ENCODE measurements around the gene LSMEM2.

Gene LSMEM2

DNA sequence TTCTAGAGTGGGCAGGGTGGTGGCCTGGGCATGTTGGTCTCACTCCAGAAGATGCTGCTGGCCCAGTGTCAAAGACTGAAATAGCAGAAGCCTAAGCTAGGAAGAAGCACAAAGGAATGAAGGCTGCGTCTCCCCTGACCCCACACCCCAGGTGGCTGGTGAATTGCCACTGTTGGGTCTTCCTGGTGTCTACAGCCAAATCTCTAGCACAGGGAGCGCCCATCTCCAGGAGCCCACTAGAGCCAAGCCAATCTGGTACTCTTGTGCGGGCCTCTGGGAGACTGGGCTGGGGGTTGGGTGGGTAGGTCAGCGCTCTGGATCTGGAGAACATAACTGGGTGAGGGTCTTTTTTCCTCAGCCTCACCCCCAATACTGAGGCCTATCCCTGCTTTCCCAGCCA is 48.2 kb downstream of the LSMEM2 start:
- peaks cover 23% of the 10 kb centered on the region for H3K36me3 ChIP-seq (ENCODE audit: control insufficient read depth, insufficient read depth, low read length)
- DNase-seq: no peak
- peak overlapping the region; percentile 84 for H3K4me3 ChIP-seq (ENCODE audit: insufficient read depth, low read depth, low read length, poor library complexity, severe bottlenecking)
- peaks cover 17% of the 10 kb centered on the region for H3K4me1 ChIP-seq (ENCODE audit: control insufficient read depth, insufficient read depth, low read length, poor library complexity, severe bottlenecking)
- H3K27ac ChIP-seq (ENCODE audit: insufficient read depth, low read length, poor library complexity, severe bottlenecking): peak overlapping the region; percentile 79
- no peaks in the 10 kb centered on the region for H3K27me3 ChIP-seq (replicated peaks; ENCODE audit: control insufficient read depth, insufficient read depth, low read length, poor library complexity, severe bottlenecking)
- H3K9me3 ChIP-seq (ENCODE audit: control insufficient read depth, low read length): no peaks in the 10 kb centered on the region

DNA sequence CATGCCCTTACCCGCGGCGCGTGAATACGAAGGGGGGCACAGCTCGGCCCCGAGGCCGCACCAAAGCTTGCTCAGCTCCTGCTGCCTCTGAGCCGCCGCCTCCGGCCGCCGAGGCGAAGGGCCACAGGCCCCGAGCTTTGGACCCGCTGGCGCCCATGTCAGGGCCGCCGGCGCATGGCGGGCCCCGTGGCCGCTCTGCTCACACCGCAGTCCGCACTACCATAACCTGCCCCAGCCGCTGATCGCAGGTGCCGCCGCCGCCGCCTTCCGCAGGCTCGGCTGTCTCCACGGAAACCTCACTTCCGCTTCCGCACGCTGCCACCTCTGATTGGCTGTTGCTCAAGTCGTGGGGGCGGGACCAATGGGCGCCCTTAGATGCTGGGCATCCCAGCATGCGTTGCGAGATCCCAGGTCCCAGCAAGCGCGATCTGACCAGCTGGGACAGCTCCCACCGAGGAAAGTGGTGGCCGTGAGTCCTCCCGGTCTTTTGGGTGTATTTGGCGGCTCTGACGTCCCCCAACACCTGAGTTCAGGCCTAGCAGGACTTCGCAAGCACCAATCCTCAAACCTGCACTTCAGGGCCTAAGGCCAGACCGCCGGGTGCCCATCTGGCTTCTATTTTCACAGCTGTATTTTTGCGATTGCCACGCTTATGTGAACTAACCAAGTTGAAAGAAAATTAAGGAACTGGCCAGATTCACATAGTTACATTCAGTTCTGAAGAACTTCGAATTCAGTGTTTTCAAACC is 49.2 kb downstream of the LSMEM2 start, which contains the start of gene TUSC2:
TSS of gene TUSC2 (minus strand) at position 281 of the 749 bp plus-strand sequence. CDS start at position 157, 124 bp downstream.
- Histone ChIP-seq H3K9me3 (ENCODE audit: control insufficient read depth, low read length) (no peaks in the 10 kb centered on the region), H3K27me3 (replicated peaks; ENCODE audit: control insufficient read depth, insufficient read depth, low read length, poor library complexity, severe bottlenecking) (no peaks in the 10 kb centered on the region), H3K4me1 (ENCODE audit: control insufficient read depth, insufficient read depth, low read length, poor library complexity, severe bottlenecking) (peaks cover 17% of the 10 kb centered on the region), H3K4me3 (ENCODE audit: insufficient read depth, low read depth, low read length, poor library complexity, severe bottlenecking) (peak within 1 kb of the TSS; percentile 84), H3K36me3 (ENCODE audit: control insufficient read depth, insufficient read depth, low read length) (peaks cover 25% of the 10 kb centered on the region), H3K27ac (ENCODE audit: insufficient read depth, low read length, poor library complexity, severe bottlenecking) (peak within 1 kb of the TSS; percentile 79)
- DNase-seq: peak; percentile 90 to 94 (median 91)

DNA sequence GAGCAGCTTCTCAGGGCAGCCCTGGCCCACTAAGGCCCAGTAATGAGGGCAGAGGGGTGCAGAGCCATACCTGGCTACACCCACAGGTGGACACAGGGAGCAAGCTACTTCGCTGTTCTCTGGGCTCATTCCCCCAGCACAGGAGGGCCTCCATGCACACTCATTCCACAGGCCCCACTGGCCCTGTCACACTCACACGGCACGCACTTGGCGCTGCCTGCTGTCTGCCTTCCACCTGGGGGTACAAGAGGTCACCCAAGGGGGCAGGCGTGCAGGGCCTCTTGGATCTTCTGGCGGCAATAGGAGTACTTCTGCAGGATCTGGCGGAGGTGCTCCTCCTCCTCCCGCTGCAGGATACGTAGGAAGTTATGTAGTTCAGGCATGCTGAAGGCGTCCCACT is 51.4 kb downstream of the LSMEM2 start:
- DNase-seq: no peak
- H3K4me1 ChIP-seq (ENCODE audit: control insufficient read depth, insufficient read depth, low read length, poor library complexity, severe bottlenecking): peaks cover 33% of the 10 kb centered on the region
- H3K9me3 ChIP-seq (ENCODE audit: control insufficient read depth, low read length): no peaks in the 10 kb centered on the region
- H3K36me3 ChIP-seq (ENCODE audit: control insufficient read depth, insufficient read depth, low read length): peaks cover 25% of the 10 kb centered on the region
- no peak overlapping the region for H3K27ac ChIP-seq (ENCODE audit: insufficient read depth, low read length, poor library complexity, severe bottlenecking)
- no peaks in the 10 kb centered on the region for H3K27me3 ChIP-seq (replicated peaks; ENCODE audit: control insufficient read depth, insufficient read depth, low read length, poor library complexity, severe bottlenecking)
- H3K4me3 ChIP-seq (ENCODE audit: insufficient read depth, low read depth, low read length, poor library complexity, severe bottlenecking): no peak overlapping the region

DNA sequence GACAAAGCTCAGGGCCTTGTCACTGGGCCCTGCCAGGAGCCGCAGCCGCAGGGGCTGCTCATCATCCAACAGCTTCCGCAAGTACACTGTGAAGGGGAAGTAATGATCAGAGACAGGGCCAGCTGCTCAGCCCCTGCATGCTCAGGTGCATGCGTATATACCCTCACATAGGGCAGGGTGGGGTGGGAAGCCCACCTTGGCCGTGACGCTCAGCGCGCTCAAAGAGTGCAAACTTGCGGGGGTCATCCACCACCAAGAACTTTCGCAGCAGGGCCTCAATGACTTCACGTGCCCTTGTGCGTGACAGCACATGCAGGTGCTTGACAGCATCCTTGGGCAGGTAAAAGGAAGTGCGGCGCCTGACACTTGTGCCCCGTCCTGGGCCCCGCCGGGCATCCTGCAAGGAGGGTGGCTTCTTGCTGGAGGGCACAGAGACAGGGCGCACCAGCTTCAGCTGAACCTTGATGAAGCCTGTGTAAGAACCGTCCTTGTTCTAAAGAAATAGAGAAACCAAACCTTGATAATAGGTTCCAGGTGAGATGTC is 52.5 kb downstream of the LSMEM2 start:
- H3K36me3 ChIP-seq (ENCODE audit: control insufficient read depth, insufficient read depth, low read length): peaks cover 25% of the 10 kb centered on the region

DNA sequence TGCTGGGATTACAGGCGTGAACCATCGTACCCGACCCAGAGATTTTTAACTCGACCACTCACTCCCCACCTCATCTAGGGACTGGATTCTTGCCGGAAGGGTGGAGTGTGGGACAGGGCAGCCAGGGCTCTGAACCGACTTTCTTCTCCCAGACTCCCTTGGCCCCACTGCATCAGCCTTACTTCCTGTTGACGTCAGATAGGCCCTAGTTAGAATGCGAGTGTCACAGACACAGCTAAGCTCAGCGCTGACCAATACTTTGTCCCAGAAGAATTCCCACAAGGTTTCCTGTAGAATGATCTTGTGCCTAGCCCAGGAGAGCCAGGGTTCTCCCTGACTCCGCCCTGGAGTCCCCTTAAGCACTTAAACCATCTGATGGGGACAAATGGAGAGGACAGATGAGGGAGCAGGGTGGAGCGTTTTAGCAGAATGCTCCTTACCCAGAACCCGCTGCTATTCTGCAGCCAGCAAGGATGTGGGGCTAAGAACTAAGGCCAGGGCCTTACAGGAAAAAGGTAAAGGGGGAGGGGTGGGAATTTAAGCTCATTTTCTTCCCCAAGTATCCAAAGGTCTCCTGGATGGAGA is 54.9 kb downstream of the LSMEM2 start:
- no peak overlapping the region for H3K4me3 ChIP-seq (ENCODE audit: insufficient read depth, low read depth, low read length, poor library complexity, severe bottlenecking)
- peak overlapping the region; percentile 95 for H3K27ac ChIP-seq (ENCODE audit: insufficient read depth, low read length, poor library complexity, severe bottlenecking)
- H3K36me3 ChIP-seq (ENCODE audit: control insufficient read depth, insufficient read depth, low read length): peaks cover 25% of the 10 kb centered on the region
- DNase-seq: no peak
- H3K4me1 ChIP-seq (ENCODE audit: control insufficient read depth, insufficient read depth, low read length, poor library complexity, severe bottlenecking): peaks cover 31% of the 10 kb centered on the region
- H3K9me3 ChIP-seq (ENCODE audit: control insufficient read depth, low read length): no peaks in the 10 kb centered on the region
- H3K27me3 ChIP-seq (replicated peaks; ENCODE audit: control insufficient read depth, insufficient read depth, low read length, poor library complexity, severe bottlenecking): no peaks in the 10 kb centered on the region

More for the DNA sequence above, 52.5 kb downstream of the LSMEM2 start:
- peaks cover 41% of the 10 kb centered on the region for H3K4me1 ChIP-seq (ENCODE audit: control insufficient read depth, insufficient read depth, low read length, poor library complexity, severe bottlenecking)
- DNase-seq: no peak
- no peaks in the 10 kb centered on the region for H3K9me3 ChIP-seq (ENCODE audit: control insufficient read depth, low read length)
- H3K27ac ChIP-seq (ENCODE audit: insufficient read depth, low read length, poor library complexity, severe bottlenecking): no peak overlapping the region
- no peaks in the 10 kb centered on the region for H3K27me3 ChIP-seq (replicated peaks; ENCODE audit: control insufficient read depth, insufficient read depth, low read length, poor library complexity, severe bottlenecking)
- no peak overlapping the region for H3K4me3 ChIP-seq (ENCODE audit: insufficient read depth, low read depth, low read length, poor library complexity, severe bottlenecking)

DNA sequence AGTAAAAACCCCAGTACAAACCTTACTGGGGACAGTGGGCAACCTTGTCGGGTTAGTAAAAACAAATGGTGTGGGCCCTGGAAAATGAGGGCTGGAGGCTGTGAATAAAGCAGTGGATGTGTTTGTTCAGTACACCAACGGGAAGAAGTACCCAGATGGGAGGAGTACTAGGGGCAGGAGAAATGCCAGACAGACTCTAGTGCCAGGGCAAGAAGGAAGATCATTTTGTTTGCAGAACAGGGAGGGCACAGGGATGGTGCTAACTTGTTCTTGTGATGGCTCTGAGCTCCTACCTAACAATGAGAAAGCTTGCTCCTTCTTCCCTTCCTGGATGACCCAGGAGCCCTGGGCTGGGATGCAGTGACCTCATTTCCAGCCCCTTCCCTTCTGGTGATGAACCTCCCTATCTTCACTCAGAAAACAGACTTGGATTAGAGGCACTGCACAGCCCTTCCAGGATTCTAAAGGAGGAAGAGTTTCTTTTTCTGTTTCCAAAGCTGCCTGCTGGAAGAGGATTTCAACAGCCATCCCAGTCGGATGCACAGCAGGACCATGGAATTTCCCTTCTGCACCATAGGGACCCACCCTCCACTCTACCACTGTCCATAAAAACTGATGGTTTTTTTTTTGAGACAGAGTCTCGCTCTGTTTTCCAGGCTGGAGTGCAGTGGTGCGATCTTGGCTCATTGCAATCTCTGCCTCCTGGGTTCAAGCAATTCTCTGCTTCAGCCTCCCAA is 55.6 kb downstream of the LSMEM2 start:
- H3K4me1 ChIP-seq (ENCODE audit: control insufficient read depth, insufficient read depth, low read length, poor library complexity, severe bottlenecking): peaks cover 33% of the 10 kb centered on the region

DNA sequence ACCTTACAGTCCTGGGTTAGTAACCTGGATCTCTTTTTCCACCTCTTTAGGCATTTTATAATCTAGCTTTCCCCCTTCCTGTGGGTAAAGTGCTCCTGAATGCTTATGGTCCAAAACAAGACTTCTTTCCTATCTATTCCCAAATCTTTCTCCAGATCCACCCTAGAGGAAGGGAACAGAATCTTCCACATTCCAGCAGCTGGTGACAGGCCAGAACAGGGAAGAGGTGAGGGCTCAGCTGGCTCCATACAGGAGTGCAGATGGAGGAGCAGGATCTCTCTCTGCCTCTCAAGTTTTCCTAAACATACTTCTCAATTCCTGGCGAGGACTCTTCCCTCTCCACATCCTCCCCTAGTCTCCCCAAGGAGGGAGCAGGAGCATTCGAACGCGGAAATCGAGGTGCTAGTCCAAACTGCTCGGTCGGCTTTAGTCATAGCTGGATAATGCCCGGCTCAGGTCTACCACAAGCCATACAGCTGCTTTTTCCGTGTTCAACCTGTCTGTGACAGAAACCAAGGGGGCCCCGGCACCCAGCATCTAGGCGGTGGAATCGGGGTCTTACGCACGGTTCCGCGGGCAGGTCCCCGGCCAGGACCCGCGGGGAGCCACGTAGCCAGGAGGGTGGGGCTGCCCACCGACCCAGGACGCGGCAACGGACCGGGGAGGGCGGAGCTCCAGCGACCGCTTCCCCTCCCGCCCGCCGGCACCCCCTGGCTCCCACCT is 57.7 kb downstream of the LSMEM2 start:
- Histone ChIP-seq H3K36me3 (ENCODE audit: control insufficient read depth, insufficient read depth, low read length) (peaks cover 7% of the 10 kb centered on the region), H3K4me3 (ENCODE audit: insufficient read depth, low read depth, low read length, poor library complexity, severe bottlenecking) (peak overlapping the region; percentile 77), H3K9me3 (ENCODE audit: control insufficient read depth, low read length) (no peaks in the 10 kb centered on the region), H3K27ac (ENCODE audit: insufficient read depth, low read length, poor library complexity, severe bottlenecking) (peak overlapping the region; percentile 95), H3K4me1 (ENCODE audit: control insufficient read depth, insufficient read depth, low read length, poor library complexity, severe bottlenecking) (peaks cover 52% of the 10 kb centered on the region), H3K27me3 (replicated peaks; ENCODE audit: control insufficient read depth, insufficient read depth, low read length, poor library complexity, severe bottlenecking) (no peaks in the 10 kb centered on the region)
- no peak for DNase-seq

More for the DNA sequence above, 55.6 kb downstream of the LSMEM2 start:
- Histone ChIP-seq H3K9me3 (ENCODE audit: control insufficient read depth, low read length) (no peaks in the 10 kb centered on the region), H3K4me3 (ENCODE audit: insufficient read depth, low read depth, low read length, poor library complexity, severe bottlenecking) (no peak overlapping the region), H3K27ac (ENCODE audit: insufficient read depth, low read length, poor library complexity, severe bottlenecking) (peak overlapping the region; percentile 95), H3K36me3 (ENCODE audit: control insufficient read depth, insufficient read depth, low read length) (peaks cover 25% of the 10 kb centered on the region), H3K27me3 (replicated peaks; ENCODE audit: control insufficient read depth, insufficient read depth, low read length, poor library complexity, severe bottlenecking) (no peaks in the 10 kb centered on the region)
- no peak for DNase-seq

DNA sequence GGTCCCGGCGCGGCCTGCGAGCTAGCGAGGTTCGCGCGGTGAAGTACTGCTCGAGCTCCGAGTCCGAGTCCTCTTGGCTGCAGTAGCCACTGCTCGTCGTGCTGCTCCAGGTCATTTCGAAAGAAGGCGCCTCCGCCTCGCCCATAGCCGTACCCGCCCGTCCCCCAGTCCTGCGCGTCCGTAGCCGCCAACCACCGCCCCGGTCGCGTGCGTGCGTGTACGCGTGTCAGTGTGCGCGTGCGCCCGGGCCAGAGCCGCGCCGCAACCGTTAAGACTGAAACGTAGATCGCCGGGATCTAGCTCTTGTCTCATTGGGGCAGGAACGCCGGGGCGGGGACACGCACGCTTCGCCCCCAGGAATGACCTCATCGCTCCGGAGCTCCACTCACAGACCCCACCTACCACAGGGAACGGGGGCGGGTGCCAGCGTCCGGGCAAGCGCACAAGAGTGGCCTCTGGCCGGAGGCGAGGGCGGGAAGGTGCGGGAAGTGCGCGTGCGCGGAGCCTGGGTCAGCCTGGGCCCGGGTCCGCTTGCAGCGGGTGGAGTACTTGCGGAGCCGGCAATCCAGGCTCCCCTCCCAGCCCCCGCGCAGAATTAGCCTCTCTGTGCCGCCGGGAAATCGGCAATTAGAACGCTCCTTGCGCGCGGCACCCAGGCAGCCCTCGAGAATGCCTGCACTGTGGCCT is 58.4 kb downstream of the LSMEM2 start:
- DNase-seq: peak; percentile 86 to 94 (median 90)
- Histone ChIP-seq H3K27me3 (replicated peaks; ENCODE audit: control insufficient read depth, insufficient read depth, low read length, poor library complexity, severe bottlenecking) (no peaks in the 10 kb centered on the region), H3K4me3 (ENCODE audit: insufficient read depth, low read depth, low read length, poor library complexity, severe bottlenecking) (peak overlapping the region; percentile 77), H3K27ac (ENCODE audit: insufficient read depth, low read length, poor library complexity, severe bottlenecking) (peak overlapping the region; percentile 95), H3K36me3 (ENCODE audit: control insufficient read depth, insufficient read depth, low read length) (no peaks in the 10 kb centered on the region), H3K9me3 (ENCODE audit: control insufficient read depth, low read length) (no peaks in the 10 kb centered on the region), H3K4me1 (ENCODE audit: control insufficient read depth, insufficient read depth, low read length, poor library complexity, severe bottlenecking) (peaks cover 52% of the 10 kb centered on the region)
